DOHH2 (cell line): ENCODE measurements around the gene ARPC3.
"Not testable (repeated sequence)": the region's sequence is repeated elsewhere in the genome, so short reads cannot be mapped to it uniquely, and the experiment has no call there.

Experiments used
- H3F3A ChIP-seq: fragments of 200-600 bp; sonication (generic), shearing (Covaris generic); 2 replicates; pipeline ENCODE4 v1.6.0; 2016; ENCODE audit warnings: antibody characterized with exemption, mild to moderate bottlenecking; ENCODE audit not compliant: control insufficient read depth, insufficient read depth
- H3K27ac ChIP-seq: fragments of 200-600 bp; sonication (generic); 2 replicates; pipeline ENCODE4 v1.5.1; 2014; ENCODE audit warnings: low read depth, mild to moderate bottlenecking, low read length, moderate library complexity
- H3K27me3 ChIP-seq: fragments of 200-600 bp; sonication (generic); 2 replicates; pipeline ENCODE4 v1.6.1; 2014; ENCODE audit warnings: mild to moderate bottlenecking, low read length, mixed read lengths; ENCODE audit not compliant: control insufficient read depth
- H3K36me3 ChIP-seq: fragments of 200-600 bp; sonication (generic); 2 replicates; pipeline ENCODE4 v1.6.1; 2014; ENCODE audit warnings: mild to moderate bottlenecking, low read length, moderate library complexity, mixed read lengths; ENCODE audit not compliant: control insufficient read depth
- H3K4me1 ChIP-seq: fragments of 200-600 bp; sonication (generic); 2 replicates; pipeline ENCODE4 v1.6.1; 2014; ENCODE audit warnings: mild to moderate bottlenecking, low read length, mixed read lengths; ENCODE audit not compliant: control insufficient read depth
- H3K4me2 ChIP-seq: fragments of 200-600 bp; sonication (generic); 2 replicates; pipeline ENCODE4 v1.6.0; 2014; ENCODE audit warnings: mild to moderate bottlenecking, low read length, moderate library complexity
- H3K4me3 ChIP-seq: fragments of 200-600 bp; sonication (generic); 2 replicates; pipeline ENCODE4 v1.5.1; 2014; ENCODE audit warnings: mild to moderate bottlenecking, low read length, mixed read lengths
- H3K79me2 ChIP-seq: fragments of 200-600 bp; sonication (generic); 2 replicates; pipeline ENCODE4 v1.6.1; 2014; ENCODE audit warnings: mild to moderate bottlenecking, low read length, mixed read lengths; ENCODE audit not compliant: control insufficient read depth
- H3K9me2 ChIP-seq: fragments of 200-600 bp; sonication (generic); replicated peaks from 2 replicates; pipeline ENCODE4 v1.6.1; 2014; ENCODE audit warnings: mild to moderate bottlenecking, low read length, mixed read lengths; ENCODE audit not compliant: control insufficient read depth
- H3K9me3 ChIP-seq: fragments of 200-600 bp; sonication (generic); 2 replicates; pipeline ENCODE4 v1.6.1; 2014; ENCODE audit warnings: antibody characterized with exemption, low read length, mixed read lengths; ENCODE audit not compliant: control insufficient read depth, insufficient read depth
- H4K20me1 ChIP-seq: fragments of 200-600 bp; sonication (generic); 2 replicates; pipeline ENCODE4 v1.6.0; 2014; ENCODE audit warnings: low read depth, mild to moderate bottlenecking, antibody characterized with exemption, low read length, moderate library complexity; ENCODE audit not compliant: control insufficient read depth, insufficient read depth
- CTCF ChIP-seq: fragments of 200-600 bp; sonication (generic); IDR thresholded peaks from one replicate; pipeline ENCODE4 v1.5.1; 2014; ENCODE audit warnings: antibody characterized with exemption, mild to moderate bottlenecking, low read depth, low read length; ENCODE audit not compliant: poor library complexity, severe bottlenecking
- EZH2phosphoT487 ChIP-seq: fragments of 200-600 bp; sonication (generic); IDR thresholded peaks from 2 replicates; pipeline ENCODE4 v1.6.1; 2017; ENCODE audit warnings: borderline replicate concordance, mild to moderate bottlenecking, antibody characterized with exemption, low read length, moderate library complexity, mixed read lengths

The ARPC3 gene

GRCh38 chr12:110468214-110469048 is 18.3 kb upstream of the ARPC3 start, which contains the start of the genes FAM216A and GPN3:
Gene FAM216A, plus strand, starts transcription at chr12:110468845. Its CDS starts 31 bp downstream, at chr12:110468876.
Gene GPN3, minus strand, starts transcription at chr12:110468257. Its CDS starts 54 bp downstream, at chr12:110468203.
- Histone ChIP-seq H3K4me3 (peak within 1 kb of the TSS; percentile 78), H3F3A (no peaks in the 10 kb centered on the region), H3K9me2 (no peaks in the 10 kb centered on the region), H3K4me2 (peak within 1 kb of the TSS; percentile 88), H3K36me3 (peaks cover 49% of the 10 kb centered on the region), H3K27ac (peak within 1 kb of the TSS; percentile 89), H4K20me1 (no peaks in the 10 kb centered on the region), H3K79me2 (peaks cover 79% of the 10 kb centered on the region), H3K27me3 (no peaks in the 10 kb centered on the region), H3K9me3 (no peaks in the 10 kb centered on the region), H3K4me1 (peaks cover 32% of the 10 kb centered on the region)
- no peak for TF ChIP-seq EZH2phosphoT487
- no peak for TF ChIP-seq CTCF

DNA sequence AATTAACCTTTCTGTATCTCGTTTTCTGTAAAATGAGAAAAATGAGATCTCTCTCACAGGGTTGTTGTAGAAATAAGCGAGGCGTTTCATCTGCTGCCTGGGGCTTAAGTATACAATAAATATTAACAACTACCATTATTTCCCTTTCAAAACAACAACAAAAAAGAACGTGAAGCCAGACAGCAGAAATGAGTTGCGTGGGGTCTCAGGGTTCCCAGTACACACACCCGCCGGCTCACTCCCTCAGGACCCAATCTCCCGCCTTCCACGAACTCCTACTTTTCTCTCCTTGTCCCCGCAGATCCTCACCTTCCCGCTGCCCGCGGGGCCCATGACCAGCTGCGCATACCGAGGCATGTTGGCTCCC is 17.7 kb upstream of the ARPC3 start:
- Histone ChIP-seq H3K9me3 (no peaks in the 10 kb centered on the region), H3K27me3 (no peaks in the 10 kb centered on the region), H3K9me2 (no peaks in the 10 kb centered on the region), H3K79me2 (peaks cover 78% of the 10 kb centered on the region), H4K20me1 (no peaks in the 10 kb centered on the region), H3F3A (no peaks in the 10 kb centered on the region), H3K36me3 (peaks cover 49% of the 10 kb centered on the region), H3K4me1 (peaks cover 27% of the 10 kb centered on the region), H3K4me2 (peak overlapping the region; percentile 88), H3K27ac (peak overlapping the region; percentile 89), H3K4me3 (peak overlapping the region; percentile 78)
- no peak for TF ChIP-seq EZH2phosphoT487
- TF ChIP-seq CTCF = no peak

- Histone ChIP-seq H3K36me3 (peaks cover 48% of the 10 kb centered on the region), H3K4me2 (peak overlapping the region; percentile 88), H3F3A (no peaks in the 10 kb centered on the region), H3K79me2 (peaks cover 75% of the 10 kb centered on the region), H3K27me3 (no peaks in the 10 kb centered on the region), H4K20me1 (no peaks in the 10 kb centered on the region), H3K4me1 (peaks cover 27% of the 10 kb centered on the region), H3K4me3 (peak overlapping the region; percentile 78), H3K9me3 (no peaks in the 10 kb centered on the region), H3K9me2 (no peaks in the 10 kb centered on the region), H3K27ac (no peak overlapping the region)
- TF ChIP-seq EZH2phosphoT487 = no peak
- TF ChIP-seq CTCF = no peak
Observed at GRCh38 chr12:110466791-110467190, 16.7 kb upstream of the ARPC3 start.

DNA sequence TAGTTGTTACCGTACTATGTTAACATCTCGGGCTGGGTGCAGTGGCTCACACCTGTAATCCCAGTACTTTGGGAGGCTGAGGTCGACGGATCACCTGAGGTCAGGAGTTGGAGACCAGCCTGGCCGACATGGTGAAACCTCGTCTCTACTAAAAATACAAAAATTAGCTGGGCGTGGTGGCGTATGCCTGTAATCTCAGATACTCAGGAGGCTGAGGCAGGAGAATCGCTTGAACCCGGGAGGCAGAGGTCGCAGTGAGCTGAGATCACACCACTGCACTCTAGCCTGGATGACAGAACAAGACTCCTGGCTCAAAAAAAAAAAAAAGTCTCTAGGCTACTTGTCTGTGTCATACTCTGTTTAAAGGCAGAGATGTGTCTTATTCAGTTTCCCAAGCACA is 15.6 kb upstream of the ARPC3 start:
- not testable (repeated sequence) for H3K27ac ChIP-seq
- peaks cover 48% of the 10 kb centered on the region for H3K36me3 ChIP-seq

More for the DNA sequence above, 15.6 kb upstream of the ARPC3 start:
- H3K27me3 ChIP-seq, H3K9me3 ChIP-seq, H3K4me2 ChIP-seq, H4K20me1 ChIP-seq, H3K4me3 ChIP-seq, H3F3A ChIP-seq, H3K9me2 ChIP-seq: not testable (repeated sequence)
- H3K79me2 ChIP-seq = peaks cover 74% of the 10 kb centered on the region
- peaks cover 23% of the 10 kb centered on the region for H3K4me1 ChIP-seq
